ENCODE measurements around the gene RASD2.
"Not testable (repeated sequence)": the region's sequence is repeated elsewhere in the genome, so short reads cannot be mapped to it uniquely, and the experiment has no call there.

Gene RASD2, protein sequence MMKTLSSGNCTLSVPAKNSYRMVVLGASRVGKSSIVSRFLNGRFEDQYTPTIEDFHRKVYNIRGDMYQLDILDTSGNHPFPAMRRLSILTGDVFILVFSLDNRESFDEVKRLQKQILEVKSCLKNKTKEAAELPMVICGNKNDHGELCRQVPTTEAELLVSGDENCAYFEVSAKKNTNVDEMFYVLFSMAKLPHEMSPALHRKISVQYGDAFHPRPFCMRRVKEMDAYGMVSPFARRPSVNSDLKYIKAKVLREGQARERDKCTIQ

GRCh38 chr22:35540595-35541253, at the start of gene RASD2:
Gene RASD2, plus strand, starts transcription at chr22:35540831. Its CDS starts 5,979 bp downstream, at chr22:35546810.
- DNase-seq (ENCODE audit: low read depth, low spot score) = no peak

GRCh38 chr22:35491061-35491907, 49.3 kb upstream of the RASD2 start:
- DNase-seq (ENCODE audit: low read depth, low spot score) = not testable (repeated sequence)

DNA sequence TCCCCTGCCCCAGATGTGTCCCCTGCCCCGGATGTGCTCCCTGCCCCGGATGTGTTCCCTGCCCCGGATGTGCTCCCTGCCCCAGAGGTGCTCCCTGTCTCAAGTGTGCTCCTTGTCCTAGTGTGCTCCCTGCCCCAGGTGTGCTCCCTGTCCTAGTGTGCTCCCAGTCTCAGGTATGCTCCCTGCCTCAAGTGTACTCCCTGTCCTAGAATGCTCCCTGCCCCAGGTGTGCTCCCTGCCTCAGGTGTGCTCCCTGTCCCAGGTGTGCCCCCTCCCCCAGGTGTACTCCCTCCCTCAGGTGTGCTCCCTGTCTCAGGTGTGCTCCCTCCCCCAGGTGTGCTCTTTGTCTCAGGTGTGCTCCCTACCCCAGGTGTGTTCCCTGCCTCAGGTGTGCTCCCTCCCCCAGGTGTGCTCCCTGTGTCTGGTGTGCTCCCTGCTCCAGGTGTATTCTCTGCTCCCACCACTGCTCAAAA, 48.7 kb upstream of the RASD2 start:
- DNase-seq (ENCODE audit: low read depth, low spot score) = no peak

DNA sequence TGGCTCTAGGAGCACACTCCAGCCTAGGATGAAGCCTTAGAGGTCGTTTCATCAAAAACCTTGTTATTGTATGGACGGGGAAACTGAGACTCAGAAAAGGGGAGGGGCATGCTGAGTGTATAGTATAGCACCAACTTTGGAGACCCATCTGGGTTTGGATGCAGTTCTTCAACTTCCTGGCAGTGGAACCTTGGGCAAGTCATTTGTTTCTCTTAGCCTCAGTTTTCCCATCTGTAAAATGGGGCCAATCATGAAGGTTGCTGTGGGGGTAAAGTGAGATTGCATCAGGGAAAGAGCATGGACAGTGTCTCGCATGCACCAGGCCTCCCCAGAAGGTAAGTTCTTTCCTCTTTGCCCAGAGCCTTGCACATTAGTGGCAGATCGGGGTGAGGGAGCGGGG, 47.6 kb upstream of the RASD2 start:
- no peak for DNase-seq (ENCODE audit: low read depth, low spot score)

DNA sequence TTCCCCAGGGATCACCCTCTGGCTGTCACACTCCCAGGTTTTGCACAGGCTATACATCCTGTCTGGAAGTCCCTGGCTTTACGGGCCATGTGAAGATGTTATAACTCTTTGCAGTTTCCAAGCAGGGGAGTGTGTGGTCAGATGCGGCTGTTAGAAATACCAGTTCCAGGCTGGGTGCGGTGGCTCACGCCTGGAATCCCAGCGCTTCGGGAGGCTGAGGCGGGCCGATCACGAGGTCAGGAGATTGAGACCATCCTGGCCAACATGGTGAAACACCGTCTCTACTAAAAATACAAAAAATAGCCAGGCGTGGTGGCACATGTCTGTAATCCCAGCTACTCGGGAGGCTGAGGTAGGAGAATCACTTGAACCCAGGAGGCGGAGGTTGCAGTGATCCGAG, 44.9 kb upstream of the RASD2 start:
- DNase-seq (ENCODE audit: low read depth, low spot score) = not testable (repeated sequence)

GRCh38 chr22:35496768-35497312, 43.8 kb upstream of the RASD2 start:
- no peak for DNase-seq (ENCODE audit: low read depth, low spot score)

DNA sequence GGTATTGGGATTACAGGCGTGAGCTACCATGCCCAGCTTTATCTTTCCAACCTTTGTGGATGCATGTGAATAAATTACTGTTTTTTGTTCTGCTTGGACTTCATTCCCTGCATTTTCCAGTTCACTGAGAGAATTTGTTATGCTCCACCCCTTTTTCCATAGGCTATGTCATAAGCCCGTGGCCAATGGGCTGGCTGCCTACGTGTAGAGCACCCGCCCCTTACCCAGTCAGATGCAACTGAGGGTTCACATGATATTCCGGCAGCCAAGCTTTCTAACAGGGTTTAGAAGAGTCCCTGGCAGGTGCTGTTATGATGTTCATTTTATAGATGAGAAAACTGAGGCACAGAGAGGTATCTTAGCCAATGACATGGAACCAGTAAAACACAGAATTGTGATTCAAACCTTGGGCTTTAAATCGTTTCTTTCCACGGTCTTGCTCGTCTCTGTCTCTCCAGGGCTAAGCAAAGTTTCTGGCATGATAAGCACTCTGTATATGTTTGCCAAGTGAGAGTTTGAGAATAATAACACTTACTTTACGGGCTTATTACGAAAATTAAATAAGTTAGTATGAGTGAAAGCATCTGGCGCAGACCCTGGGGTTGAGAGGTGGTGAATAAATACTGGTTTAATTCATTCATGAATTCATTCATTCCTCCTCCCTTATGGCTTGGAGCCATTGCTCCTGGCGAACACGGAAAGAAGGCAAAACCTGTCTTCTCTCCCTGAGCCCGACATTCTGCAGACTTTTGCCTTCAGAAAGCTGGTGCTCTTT, 42.4 kb upstream of the RASD2 start:
- no peak for DNase-seq (ENCODE audit: low read depth, low spot score)

DNA sequence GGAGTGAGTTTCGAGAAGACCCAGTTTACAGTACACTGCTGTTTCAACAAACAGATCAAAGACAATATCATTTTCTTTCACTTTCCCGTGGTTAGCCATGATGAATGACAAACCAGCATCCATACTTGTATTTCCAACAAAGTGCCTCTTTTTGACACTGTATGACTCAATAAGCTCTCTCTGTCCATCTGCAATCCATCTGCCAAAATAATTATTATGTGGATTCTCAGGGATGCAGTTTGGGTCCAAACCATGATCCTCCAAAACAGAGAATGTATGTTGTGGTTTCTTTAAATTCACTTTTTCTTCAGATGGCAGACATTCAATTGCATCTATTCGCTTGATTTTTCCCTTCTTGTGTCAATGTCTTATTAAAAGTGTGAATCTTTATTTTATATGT, 37.8 kb upstream of the RASD2 start:
- no peak for DNase-seq (ENCODE audit: low read depth, low spot score)

- no peak for DNase-seq (ENCODE audit: low read depth, low spot score)
Measured at GRCh38 chr22:35505399-35506258, 35.0 kb upstream of the RASD2 start.

GRCh38 chr22:35506259-35506570, 34.4 kb upstream of the RASD2 start:
- no peak for DNase-seq (ENCODE audit: low read depth, low spot score)

- DNase-seq (ENCODE audit: low read depth, low spot score) = not testable (repeated sequence)
Measured at GRCh38 chr22:35507851-35508250, 32.8 kb upstream of the RASD2 start.

DNA sequence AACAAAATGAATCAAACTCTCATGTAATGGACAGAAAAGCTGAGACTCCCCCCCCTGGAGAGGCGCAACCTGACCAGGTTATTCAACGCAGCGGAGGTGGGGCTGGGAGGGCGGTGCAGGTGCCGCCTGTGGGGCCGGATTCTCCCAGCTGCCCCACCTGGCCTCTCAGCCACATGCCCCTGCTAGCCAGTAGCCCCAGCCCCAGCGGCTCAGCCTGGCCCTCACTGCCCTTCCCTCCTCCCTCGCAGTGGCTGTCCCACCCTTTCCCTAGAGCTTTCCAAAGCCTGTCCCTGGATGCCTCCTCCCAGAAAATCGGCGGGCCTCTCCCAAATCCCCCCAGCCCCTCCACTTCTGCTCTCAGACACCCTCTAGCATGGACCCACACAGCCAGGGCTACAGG, 31.2 kb upstream of the RASD2 start:
- no peak for DNase-seq (ENCODE audit: low read depth, low spot score)

- DNase-seq (ENCODE audit: low read depth, low spot score) = no peak
Measured at GRCh38 chr22:35509960-35510359, 30.7 kb upstream of the RASD2 start.

GRCh38 chr22:35510481-35510934, 30.1 kb upstream of the RASD2 start:
- no peak for DNase-seq (ENCODE audit: low read depth, low spot score)

DNA sequence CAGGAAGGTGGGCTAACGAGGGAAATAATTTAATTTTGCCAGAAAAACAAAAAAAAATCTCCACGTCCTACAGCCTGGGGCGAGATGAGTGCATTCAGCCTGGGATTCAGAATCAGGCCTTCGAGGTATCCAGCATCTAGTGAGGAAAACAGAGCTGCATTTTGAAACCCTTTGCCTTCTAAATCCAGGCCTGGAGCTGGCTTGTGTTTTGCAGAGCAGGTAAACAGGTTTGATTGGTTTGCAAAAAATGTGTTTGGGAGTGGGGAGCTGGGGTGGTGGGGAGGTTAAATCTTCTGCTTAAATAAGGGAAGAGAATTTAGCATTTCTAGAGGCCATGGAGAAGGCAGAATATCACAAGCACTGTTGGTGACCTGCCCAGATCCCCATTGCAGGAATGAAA, 29.7 kb upstream of the RASD2 start:
- DNase-seq (ENCODE audit: low read depth, low spot score) = no peak

DNA sequence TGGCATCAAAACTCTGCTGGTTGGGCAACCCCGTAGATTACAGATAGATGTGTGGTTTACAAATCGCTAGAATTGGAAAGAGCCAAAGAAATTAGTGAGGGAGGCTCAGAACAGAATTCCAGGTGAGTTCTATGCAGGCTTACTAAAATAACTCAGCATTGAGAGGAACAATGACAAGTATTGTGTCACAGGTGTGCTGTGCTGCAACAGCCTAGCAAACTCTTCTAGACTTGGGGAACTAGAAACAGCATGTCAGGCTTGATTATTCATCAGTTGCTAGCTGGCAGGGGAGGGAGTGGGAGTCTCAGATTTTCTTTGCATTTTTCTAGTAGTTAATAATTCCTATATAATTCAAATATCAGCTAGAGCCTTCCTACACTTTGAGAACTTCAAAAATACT, 26.3 kb upstream of the RASD2 start:
- DNase-seq (ENCODE audit: low read depth, low spot score) = no peak

DNA sequence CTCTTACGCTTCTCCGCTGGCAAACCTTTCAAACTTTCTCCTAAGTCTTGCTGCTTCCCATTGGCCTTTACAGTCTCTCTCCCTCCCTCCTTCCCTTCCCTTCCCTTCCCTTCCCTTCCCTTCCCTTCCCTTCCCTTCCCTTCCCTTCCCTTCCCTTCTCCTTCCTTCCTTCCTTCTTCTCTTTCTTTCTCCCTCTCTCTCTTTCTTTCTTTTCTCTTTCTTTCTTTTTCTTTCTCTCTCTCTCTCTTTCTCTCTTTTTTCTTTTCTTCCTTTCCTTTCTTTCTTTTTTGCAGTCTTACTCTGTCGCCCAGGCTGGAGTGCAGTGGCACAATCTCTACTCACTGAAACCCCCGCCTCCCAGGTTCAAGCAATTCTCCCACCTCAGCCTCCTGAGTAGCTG, 24.7 kb upstream of the RASD2 start:
- DNase-seq (ENCODE audit: low read depth, low spot score) = not testable (repeated sequence)

- DNase-seq (ENCODE audit: low read depth, low spot score) = no peak
Measured at GRCh38 chr22:35516723-35517122, 23.9 kb upstream of the RASD2 start.

- no peak for DNase-seq (ENCODE audit: low read depth, low spot score)
Measured at GRCh38 chr22:35517207-35517606, 23.4 kb upstream of the RASD2 start.

DNA sequence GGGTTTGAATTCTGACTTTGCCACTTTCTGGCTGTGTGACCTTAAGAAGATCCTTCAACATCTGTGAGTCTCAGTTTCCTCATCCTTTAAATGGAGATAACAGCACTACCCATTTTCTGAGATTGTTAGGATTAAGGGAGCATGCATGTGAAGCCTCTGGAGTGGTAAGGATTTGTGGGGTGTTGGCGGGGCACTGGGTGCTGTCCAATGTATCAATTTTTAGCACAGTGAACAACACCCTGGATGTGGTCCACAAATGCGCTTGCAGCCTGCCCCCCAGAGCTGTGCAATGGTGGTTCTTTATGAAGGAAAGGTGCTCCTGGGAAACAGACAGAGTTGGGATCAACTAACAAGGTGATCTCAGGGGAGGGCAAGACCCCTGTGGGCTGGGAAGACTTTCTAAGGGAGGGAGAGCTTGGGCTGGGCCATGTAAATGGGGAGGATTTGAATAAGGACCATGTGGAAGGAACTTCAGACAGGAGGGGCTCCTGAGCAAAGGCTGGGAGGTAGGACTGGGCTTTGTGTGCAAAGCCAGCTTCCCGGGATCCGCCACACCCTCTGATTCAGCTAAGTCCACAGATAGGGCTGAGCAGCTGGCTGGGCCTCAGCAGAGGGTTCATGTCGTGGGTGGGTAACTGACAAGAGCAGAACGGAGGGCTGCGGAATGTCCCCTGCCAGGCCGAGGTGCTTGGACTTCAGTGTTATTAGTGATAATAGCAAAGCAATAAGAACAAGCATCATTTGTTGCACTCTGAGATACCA, 22.7 kb upstream of the RASD2 start:
- DNase-seq (ENCODE audit: low read depth, low spot score) = no peak

Measured in smooth muscle cell of the brain vasculature (primary cell).